Activated naive CD8-positive, alpha-beta T cell treated with anti-CD3 and anti-CD28 coated beads for 36 hours (primary cell): ENCODE measurements around the gene C12orf57. TPM values are rescaled to one million over a fixed set of nuclear protein-coding genes. Genes with fewer than 3 reads are reported as not detected.

Source experiments
- DNase-seq: peaks from one replicate; pipeline ENCODE4 v3.0.0; 2021
- H3K27ac Mint-ChIP-seq: one replicate; pipeline ENCODE4 v1.8.0; 2022; ENCODE audit warnings: mild to moderate bottlenecking, moderate library complexity, mixed read lengths
- H3K27me3 Mint-ChIP-seq: one replicate; pipeline ENCODE4 v1.8.0; 2022; ENCODE audit warnings: mild to moderate bottlenecking, mixed read lengths
- H3K36me3 Mint-ChIP-seq: one replicate; pipeline ENCODE4 v1.8.0; 2021; ENCODE audit warnings: mild to moderate bottlenecking, mixed read lengths
- H3K4me1 Mint-ChIP-seq: one replicate; pipeline ENCODE4 v1.8.0; 2021; ENCODE audit warnings: mixed read lengths
- H3K4me3 Mint-ChIP-seq: one replicate; pipeline ENCODE4 v1.8.0; 2022; ENCODE audit warnings: mild to moderate bottlenecking, moderate library complexity, mixed read lengths
- H3K9me3 Mint-ChIP-seq: one replicate; pipeline ENCODE4 v1.8.0; 2022; ENCODE audit warnings: mixed read lengths
- total RNA-seq, 2 experiments: library from RNA; stranded (reverse); gene quantifications; one replicate each; pipeline ENCODE4 v1.2.3, GENCODE V29; 2021

Gene C12orf57
- total RNA-seq, 2 experiments from 2014 or later: 203 to 208 TPM

GRCh38 chr12:6914246-6914946 lies 29.4 kb upstream of the C12orf57 start, which contains the start of gene ENO2:
ENO2 (plus strand) TSS chr12:6914580; CDS start chr12:6915833, 1,253 bp downstream.
- H3K4me1 Mint-ChIP-seq: peaks cover 23% of the 10 kb centered on the region
- no peaks in the 10 kb centered on the region for H3K27me3 Mint-ChIP-seq
- peak within 1 kb of the TSS; percentile 100 for H3K4me3 Mint-ChIP-seq
- H3K36me3 Mint-ChIP-seq: peaks cover 28% of the 10 kb centered on the region
- no peaks in the 10 kb centered on the region for H3K9me3 Mint-ChIP-seq
- H3K27ac Mint-ChIP-seq: peak within 1 kb of the TSS; percentile 90
- peak; percentile 87 for DNase-seq

- peak overlapping the region; percentile 90 for H3K27ac Mint-ChIP-seq
- no peaks in the 10 kb centered on the region for H3K9me3 Mint-ChIP-seq
- peaks cover 23% of the 10 kb centered on the region for H3K4me1 Mint-ChIP-seq
- H3K36me3 Mint-ChIP-seq: peaks cover 35% of the 10 kb centered on the region
- DNase-seq: no peak
- peak overlapping the region; percentile 100 for H3K4me3 Mint-ChIP-seq
- no peaks in the 10 kb centered on the region for H3K27me3 Mint-ChIP-seq
Observed at GRCh38 chr12:6914947-6915788, 28.7 kb upstream of the C12orf57 start.

GRCh38 chr12:6915789-6916285 lies 28.0 kb upstream of the C12orf57 start:
- DNase-seq: no peak
- H3K27ac Mint-ChIP-seq: peak overlapping the region; percentile 90
- H3K9me3 Mint-ChIP-seq: no peaks in the 10 kb centered on the region
- H3K36me3 Mint-ChIP-seq: peaks cover 35% of the 10 kb centered on the region
- peak overlapping the region; percentile 100 for H3K4me3 Mint-ChIP-seq
- H3K4me1 Mint-ChIP-seq: peaks cover 23% of the 10 kb centered on the region
- no peaks in the 10 kb centered on the region for H3K27me3 Mint-ChIP-seq

GRCh38 chr12:6916426-6917200 lies 27.2 kb upstream of the C12orf57 start:
- DNase-seq: no peak
- peaks cover 37% of the 10 kb centered on the region for H3K36me3 Mint-ChIP-seq
- H3K27ac Mint-ChIP-seq: peak overlapping the region; percentile 52
- no peaks in the 10 kb centered on the region for H3K9me3 Mint-ChIP-seq
- no peaks in the 10 kb centered on the region for H3K27me3 Mint-ChIP-seq
- H3K4me1 Mint-ChIP-seq: peaks cover 23% of the 10 kb centered on the region
- H3K4me3 Mint-ChIP-seq: peak overlapping the region; percentile 100

- Mint-ChIP-seq H3K27me3 (no peaks in the 10 kb centered on the region), H3K4me1 (peaks cover 27% of the 10 kb centered on the region), H3K36me3 (peaks cover 37% of the 10 kb centered on the region), H3K27ac (no peak overlapping the region), H3K9me3 (no peaks in the 10 kb centered on the region), H3K4me3 (no peak overlapping the region)
- no peak for DNase-seq
Observed at GRCh38 chr12:6917491-6918231, 26.2 kb upstream of the C12orf57 start.

- H3K36me3 Mint-ChIP-seq: peaks cover 37% of the 10 kb centered on the region
- H3K4me1 Mint-ChIP-seq: peaks cover 18% of the 10 kb centered on the region
- DNase-seq: no peak
- H3K27me3 Mint-ChIP-seq: no peaks in the 10 kb centered on the region
- peak overlapping the region; percentile 52 for H3K27ac Mint-ChIP-seq
- no peak overlapping the region for H3K4me3 Mint-ChIP-seq
- no peaks in the 10 kb centered on the region for H3K9me3 Mint-ChIP-seq
Observed at GRCh38 chr12:6919588-6919987, 24.2 kb upstream of the C12orf57 start.

GRCh38 chr12:6921539-6921938 lies 22.3 kb upstream of the C12orf57 start:
- peak overlapping the region; percentile 38 for H3K27ac Mint-ChIP-seq
- H3K27me3 Mint-ChIP-seq: no peaks in the 10 kb centered on the region

GRCh38 chr12:6921996-6922946 lies 21.6 kb upstream of the C12orf57 start:
- no peak overlapping the region for H3K27ac Mint-ChIP-seq
- no peak overlapping the region for H3K4me3 Mint-ChIP-seq
- peaks cover 22% of the 10 kb centered on the region for H3K4me1 Mint-ChIP-seq
- no peak for DNase-seq
- H3K9me3 Mint-ChIP-seq: no peaks in the 10 kb centered on the region
- H3K27me3 Mint-ChIP-seq: no peaks in the 10 kb centered on the region
- H3K36me3 Mint-ChIP-seq: peaks cover 17% of the 10 kb centered on the region

More at GRCh38 chr12:6921539-6921938, 22.3 kb upstream of the C12orf57 start:
- H3K9me3 Mint-ChIP-seq: no peaks in the 10 kb centered on the region
- H3K4me1 Mint-ChIP-seq: peaks cover 19% of the 10 kb centered on the region
- peaks cover 23% of the 10 kb centered on the region for H3K36me3 Mint-ChIP-seq
- DNase-seq: no peak
- H3K4me3 Mint-ChIP-seq: no peak overlapping the region

GRCh38 chr12:6923003-6923732 lies 20.7 kb upstream of the C12orf57 start:
- Mint-ChIP-seq H3K36me3 (peaks cover 13% of the 10 kb centered on the region), H3K4me3 (no peak overlapping the region), H3K4me1 (peaks cover 22% of the 10 kb centered on the region), H3K27me3 (no peaks in the 10 kb centered on the region), H3K9me3 (no peaks in the 10 kb centered on the region), H3K27ac (peak overlapping the region; percentile 12)
- no peak for DNase-seq

- Mint-ChIP-seq H3K27me3 (no peaks in the 10 kb centered on the region), H3K4me1 (peaks cover 26% of the 10 kb centered on the region), H3K4me3 (peak overlapping the region; percentile 3), H3K9me3 (no peaks in the 10 kb centered on the region), H3K36me3 (peaks cover 13% of the 10 kb centered on the region), H3K27ac (peak overlapping the region; percentile 12)
- no peak for DNase-seq
Observed at GRCh38 chr12:6923851-6924250, 20.0 kb upstream of the C12orf57 start.

- no peak for DNase-seq
- Mint-ChIP-seq H3K27me3 (no peaks in the 10 kb centered on the region), H3K36me3 (peaks cover 3% of the 10 kb centered on the region), H3K4me1 (peaks cover 37% of the 10 kb centered on the region), H3K9me3 (no peaks in the 10 kb centered on the region), H3K27ac (no peak overlapping the region), H3K4me3 (no peak overlapping the region)
Observed at GRCh38 chr12:6925239-6925539, 18.6 kb upstream of the C12orf57 start.

- no peak for DNase-seq
- Mint-ChIP-seq H3K4me1 (peaks cover 39% of the 10 kb centered on the region), H3K27ac (no peak overlapping the region), H3K4me3 (peak overlapping the region; percentile 15), H3K27me3 (no peaks in the 10 kb centered on the region), H3K9me3 (no peaks in the 10 kb centered on the region), H3K36me3 (peaks cover 3% of the 10 kb centered on the region)
Observed at GRCh38 chr12:6925540-6926279, 18.1 kb upstream of the C12orf57 start.
